ENCODE measurements around the gene CYFIP1. TPM values are rescaled to one million over a fixed set of nuclear protein-coding genes. Genes with fewer than 3 reads are reported as not detected.

CYFIP1 gene
- total RNA-seq, 1 experiment from 2014 or later = 143 TPM

DNA sequence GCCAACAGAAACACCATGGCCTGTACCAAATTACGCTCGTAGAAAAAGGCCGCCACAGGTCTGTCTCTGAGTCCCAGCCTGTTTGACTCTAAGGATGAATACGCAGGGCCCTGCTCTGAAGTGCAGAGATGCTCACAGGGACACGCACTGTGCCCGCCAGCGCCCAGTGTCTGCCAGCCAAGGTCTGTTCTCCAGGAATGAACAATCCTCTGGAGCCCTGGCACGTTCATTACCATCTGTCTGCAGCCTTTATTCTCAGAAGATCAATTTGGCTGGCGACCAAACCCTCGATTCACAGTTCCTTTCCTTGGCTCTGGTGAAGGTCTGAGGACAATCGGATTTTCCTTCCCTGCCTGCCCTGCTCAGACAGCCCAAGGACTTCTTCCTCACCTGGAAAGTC lies 75.4 kb downstream of the CYFIP1 start:
- no peaks in the 10 kb centered on the region for H3K9me2 ChIP-seq (ENCODE audit: insufficient read depth)
- H3K27me3 ChIP-seq (ENCODE audit: insufficient read depth, low read length) = no peaks in the 10 kb centered on the region
- H3K36me3 ChIP-seq (ENCODE audit: control insufficient read depth in 1 of 2, insufficient read depth in 2 of 2, low read length in 2 of 2) = peaks cover 15 to 40% of the 10 kb centered on the region in 2 experiments
- H3K4me3 ChIP-seq (replicated peaks in 1 of 2; ENCODE audit: low read depth in 1 of 2, low read length in 2 of 2) = no peak overlapping the region
- DNase-seq (ENCODE audit: low read depth, low spot score) = no peak
- H4K20me1 ChIP-seq (ENCODE audit: insufficient read depth) = no peaks in the 10 kb centered on the region
- no peaks in the 10 kb centered on the region for H3K4me1 ChIP-seq (ENCODE audit: control insufficient read depth in 1 of 2, insufficient read depth in 2 of 2, low read length in 2 of 2)
- intact Hi-C loops (cut with micrococcal nuclease) = no loop called here
- no peak for ATAC-seq
- H3K79me2 ChIP-seq (ENCODE audit: insufficient read depth, low read length) = no peaks in the 10 kb centered on the region
- no peak for TF ChIP-seq SRF (IDR thresholded peaks at IDR 0.05; ENCODE audit: low read depth)
- no peak for TF ChIP-seq POLR2A (IDR thresholded peaks at IDR 0.05; ENCODE audit: borderline replicate concordance, extremely low read depth, insufficient read depth, insufficient read length)
- no peak for TF ChIP-seq CBX3 (IDR thresholded peaks at IDR 0.05; ENCODE audit: low read depth)
- ChIA-PET RAD21 (ENCODE audit: low non-redundant PET in 1 of 2, low total read pairs in 2 of 2, uncharacterized antibody in 2 of 2, unreplicated experiment in 2 of 2) (no interaction called here), POLR2A (no interaction called here), CTCF (no interaction called here)
- H3K27ac ChIP-seq (ENCODE audit: low read depth, low read length) = no peak overlapping the region
- H3K9ac ChIP-seq (ENCODE audit: low read length) = no peak overlapping the region
- H2AFZ ChIP-seq (ENCODE audit: low read depth, low read length, poor library complexity, severe bottlenecking) = no peak overlapping the region
- no peaks in the 10 kb centered on the region for H3K9me3 ChIP-seq (ENCODE audit: control insufficient read depth in 1 of 2, insufficient read depth in 1 of 2, low read depth in 1 of 2, low read length in 2 of 2)
- BruUV-seq (replicated peaks) = no TSS peak
- no peak overlapping the region for H3K4me2 ChIP-seq (ENCODE audit: low read length)

DNA sequence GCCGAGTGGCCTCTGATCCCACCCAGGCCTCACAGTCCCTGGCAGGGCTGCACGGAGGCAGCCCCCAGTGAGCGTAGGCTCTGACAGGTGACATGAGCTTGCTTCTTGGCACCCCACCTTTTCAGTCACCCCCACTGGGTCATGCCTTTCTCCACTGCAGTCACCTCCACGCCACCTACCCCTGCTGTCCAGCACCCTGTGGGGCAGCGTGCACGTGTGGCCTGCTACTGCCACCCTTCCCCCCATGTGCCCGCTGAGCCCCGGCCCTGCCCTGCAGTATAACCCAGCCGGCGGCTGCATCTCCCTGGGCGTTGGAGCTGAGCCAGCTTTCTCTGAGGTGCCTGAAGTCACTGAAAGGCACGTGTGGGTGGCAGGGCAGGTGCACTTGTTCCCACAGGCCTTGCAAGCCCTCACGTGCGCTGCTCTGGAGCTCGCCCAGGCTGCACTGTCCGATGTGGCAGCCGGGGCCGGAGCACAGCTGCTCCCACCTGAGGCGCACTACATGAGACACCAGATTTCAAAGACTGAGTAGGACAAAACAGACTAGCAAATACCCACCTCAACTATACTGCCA lies 76.1 kb downstream of the CYFIP1 start:
- intact Hi-C loops (cut with micrococcal nuclease) = no loop called here
- H3K4me3 ChIP-seq (replicated peaks in 1 of 2; ENCODE audit: low read depth in 1 of 2, low read length in 2 of 2) = no peak overlapping the region
- H3K79me2 ChIP-seq (ENCODE audit: insufficient read depth, low read length) = no peaks in the 10 kb centered on the region
- peaks cover 12 to 34% of the 10 kb centered on the region in 2 experiments for H3K36me3 ChIP-seq (ENCODE audit: control insufficient read depth in 1 of 2, insufficient read depth in 2 of 2, low read length in 2 of 2)
- no peak for TF ChIP-seq SIN3A (IDR thresholded peaks at IDR 0.05; ENCODE audit: low read depth)
- TF ChIP-seq ZFX (IDR thresholded peaks at IDR 0.05) = no peak
- TF ChIP-seq RAD21 (IDR thresholded peaks at IDR 0.05; ENCODE audit: low read depth) = no peak
- TF ChIP-seq, protein P1, sequence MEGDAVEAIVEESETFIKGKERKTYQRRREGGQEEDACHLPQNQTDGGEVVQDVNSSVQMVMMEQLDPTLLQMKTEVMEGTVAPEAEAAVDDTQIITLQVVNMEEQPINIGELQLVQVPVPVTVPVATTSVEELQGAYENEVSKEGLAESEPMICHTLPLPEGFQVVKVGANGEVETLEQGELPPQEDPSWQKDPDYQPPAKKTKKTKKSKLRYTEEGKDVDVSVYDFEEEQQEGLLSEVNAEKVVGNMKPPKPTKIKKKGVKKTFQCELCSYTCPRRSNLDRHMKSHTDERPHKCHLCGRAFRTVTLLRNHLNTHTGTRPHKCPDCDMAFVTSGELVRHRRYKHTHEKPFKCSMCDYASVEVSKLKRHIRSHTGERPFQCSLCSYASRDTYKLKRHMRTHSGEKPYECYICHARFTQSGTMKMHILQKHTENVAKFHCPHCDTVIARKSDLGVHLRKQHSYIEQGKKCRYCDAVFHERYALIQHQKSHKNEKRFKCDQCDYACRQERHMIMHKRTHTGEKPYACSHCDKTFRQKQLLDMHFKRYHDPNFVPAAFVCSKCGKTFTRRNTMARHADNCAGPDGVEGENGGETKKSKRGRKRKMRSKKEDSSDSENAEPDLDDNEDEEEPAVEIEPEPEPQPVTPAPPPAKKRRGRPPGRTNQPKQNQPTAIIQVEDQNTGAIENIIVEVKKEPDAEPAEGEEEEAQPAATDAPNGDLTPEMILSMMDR (IDR thresholded peaks at IDR 0.05 in 2 of 3, conservative IDR thresholded peaks at IDR 0.05 in 1 of 3; ENCODE audit: borderline replicate concordance in 1 of 3, insufficient read depth in 1 of 3, low read depth in 2 of 3, low read length in 2 of 3) = no peak
- TF ChIP-seq, protein P2, sequence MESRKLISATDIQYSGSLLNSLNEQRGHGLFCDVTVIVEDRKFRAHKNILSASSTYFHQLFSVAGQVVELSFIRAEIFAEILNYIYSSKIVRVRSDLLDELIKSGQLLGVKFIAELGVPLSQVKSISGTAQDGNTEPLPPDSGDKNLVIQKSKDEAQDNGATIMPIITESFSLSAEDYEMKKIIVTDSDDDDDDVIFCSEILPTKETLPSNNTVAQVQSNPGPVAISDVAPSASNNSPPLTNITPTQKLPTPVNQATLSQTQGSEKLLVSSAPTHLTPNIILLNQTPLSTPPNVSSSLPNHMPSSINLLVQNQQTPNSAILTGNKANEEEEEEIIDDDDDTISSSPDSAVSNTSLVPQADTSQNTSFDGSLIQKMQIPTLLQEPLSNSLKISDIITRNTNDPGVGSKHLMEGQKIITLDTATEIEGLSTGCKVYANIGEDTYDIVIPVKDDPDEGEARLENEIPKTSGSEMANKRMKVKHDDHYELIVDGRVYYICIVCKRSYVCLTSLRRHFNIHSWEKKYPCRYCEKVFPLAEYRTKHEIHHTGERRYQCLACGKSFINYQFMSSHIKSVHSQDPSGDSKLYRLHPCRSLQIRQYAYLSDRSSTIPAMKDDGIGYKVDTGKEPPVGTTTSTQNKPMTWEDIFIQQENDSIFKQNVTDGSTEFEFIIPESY (IDR thresholded peaks at IDR 0.05; ENCODE audit: extremely low read depth, insufficient replicate concordance, low read length) = no peak
- no peaks in the 10 kb centered on the region for H3K27me3 ChIP-seq (ENCODE audit: insufficient read depth, low read length)
- H3K9me2 ChIP-seq (ENCODE audit: insufficient read depth) = no peaks in the 10 kb centered on the region
- no peak overlapping the region for H3K9ac ChIP-seq (ENCODE audit: low read length)
- H3K4me2 ChIP-seq (ENCODE audit: low read length) = no peak overlapping the region
- H3K4me1 ChIP-seq (ENCODE audit: control insufficient read depth in 1 of 2, insufficient read depth in 2 of 2, low read length in 2 of 2) = no peaks in the 10 kb centered on the region
- BruUV-seq (replicated peaks) = no TSS peak
- H4K20me1 ChIP-seq (ENCODE audit: insufficient read depth) = no peaks in the 10 kb centered on the region
- ChIA-PET POLR2A (no interaction called here), RAD21 (ENCODE audit: low non-redundant PET in 1 of 2, low total read pairs in 2 of 2, uncharacterized antibody in 2 of 2, unreplicated experiment in 2 of 2) (no interaction called here), CTCF (no interaction called here)
- DNase-seq (ENCODE audit: low read depth, low spot score) (no peak), ATAC-seq (no peak)
- no peak overlapping the region for H2AFZ ChIP-seq (ENCODE audit: low read depth, low read length, poor library complexity, severe bottlenecking)
- no peaks in the 10 kb centered on the region for H3K9me3 ChIP-seq (ENCODE audit: control insufficient read depth in 1 of 2, insufficient read depth in 1 of 2, low read depth in 1 of 2, low read length in 2 of 2)
- H3K27ac ChIP-seq (ENCODE audit: low read depth, low read length) = no peak overlapping the region

Measured in HCT116 (cell line).